Stimulated activated naive CD8-positive, alpha-beta T cell treated with anti-CD3 and anti-CD28 coated beads, Interleukin-15, amount 100 ng/mL, for 72 hours (primary cell): Measurements from ENCODE around the gene MYL3.

ENCODE experiments used
- ATAC-seq: fragments of 150-1000 bp; cut with Tn5 transposase; 2 replicates; pipeline ENCODE4 v1.10.0; 2021; ENCODE audit warnings: mild to moderate bottlenecking, moderate library complexity
- DNase-seq, 2 donors: peaks; one replicate each; pipeline ENCODE4 v3.0.0; 2021 to 2022
- H3K27ac Mint-ChIP-seq, 2 donors: one replicate each; pipeline ENCODE4 v1.8.0; 2022; ENCODE audit warnings: mild to moderate bottlenecking in 2 of 2, mixed read lengths in 2 of 2, moderate library complexity in 2 of 2
- H3K27me3 Mint-ChIP-seq: one replicate; pipeline ENCODE4 v1.8.0; 2022; ENCODE audit warnings: mixed read lengths
- H3K4me1 Mint-ChIP-seq: one replicate; pipeline ENCODE4 v1.8.0; 2022; ENCODE audit warnings: mild to moderate bottlenecking, mixed read lengths
- H3K4me3 Mint-ChIP-seq, 2 donors: one replicate each; pipeline ENCODE4 v1.8.0; 2022; ENCODE audit warnings: mild to moderate bottlenecking in 2 of 2, mixed read lengths in 2 of 2, moderate library complexity in 1 of 2
- H3K9me3 Mint-ChIP-seq, 2 donors: one replicate each; pipeline ENCODE4 v1.8.0; 2022; ENCODE audit warnings: mixed read lengths in 2 of 2

The MYL3 gene

GRCh38 chr3:46845397-46845859, 17.8 kb downstream of the MYL3 start:
- Mint-ChIP-seq H3K27me3 (no peaks in the 10 kb centered on the region), H3K9me3 (peaks cover 6 to 22% of the 10 kb centered on the region in 2 donors), H3K4me3 (peak overlapping the region; percentile 77 to 88), H3K4me1 (peaks cover 17% of the 10 kb centered on the region), H3K27ac (peak overlapping the region; percentile 94 to 98)
- ATAC-seq: peak; percentile 5
- DNase-seq: no peak

GRCh38 chr3:46844881-46845312, 18.3 kb downstream of the MYL3 start:
- no peak for DNase-seq
- ATAC-seq: no peak
- Mint-ChIP-seq H3K9me3 (peaks cover 9 to 27% of the 10 kb centered on the region in 2 donors), H3K27me3 (no peaks in the 10 kb centered on the region), H3K27ac (peak overlapping the region; percentile 94 to 98), H3K4me3 (peak overlapping the region; percentile 77 to 88), H3K4me1 (peaks cover 17% of the 10 kb centered on the region)

- Mint-ChIP-seq H3K9me3 (peaks cover 10 to 28% of the 10 kb centered on the region in 2 donors), H3K4me1 (peaks cover 17% of the 10 kb centered on the region), H3K4me3 (no peak overlapping the region), H3K27me3 (no peaks in the 10 kb centered on the region), H3K27ac (no peak overlapping the region)
- ATAC-seq: no peak
- DNase-seq: no peak
Measured at GRCh38 chr3:46844397-46844796, 18.8 kb downstream of the MYL3 start.

- DNase-seq: no peak
- Mint-ChIP-seq H3K4me1 (peaks cover 17% of the 10 kb centered on the region), H3K27ac (no peak overlapping the region), H3K9me3 (peaks cover 17 to 37% of the 10 kb centered on the region in 2 donors), H3K27me3 (no peaks in the 10 kb centered on the region), H3K4me3 (no peak overlapping the region)
- no peak for ATAC-seq
Measured at GRCh38 chr3:46843508-46843907, 19.7 kb downstream of the MYL3 start.

GRCh38 chr3:46840491-46840890, 22.8 kb downstream of the MYL3 start:
- H3K9me3 Mint-ChIP-seq: peaks cover 28 to 54% of the 10 kb centered on the region in 2 donors

GRCh38 chr3:46838301-46838700, 24.9 kb downstream of the MYL3 start:
- peaks cover 28 to 54% of the 10 kb centered on the region in 2 donors for H3K9me3 Mint-ChIP-seq
- no peak overlapping the region for H3K27ac Mint-ChIP-seq
- H3K4me1 Mint-ChIP-seq: no peaks in the 10 kb centered on the region
- no peak for DNase-seq
- no peak overlapping the region for H3K4me3 Mint-ChIP-seq
- ATAC-seq: no peak
- no peaks in the 10 kb centered on the region for H3K27me3 Mint-ChIP-seq

More at GRCh38 chr3:46840491-46840890, 22.8 kb downstream of the MYL3 start:
- H3K27me3 Mint-ChIP-seq: no peaks in the 10 kb centered on the region
- no peak overlapping the region for H3K4me3 Mint-ChIP-seq
- peaks cover 7% of the 10 kb centered on the region for H3K4me1 Mint-ChIP-seq
- H3K27ac Mint-ChIP-seq: no peak overlapping the region
- ATAC-seq (no peak), DNase-seq (no peak)

GRCh38 chr3:46835491-46835890, 27.8 kb downstream of the MYL3 start:
- DNase-seq (no peak), ATAC-seq (no peak)
- Mint-ChIP-seq H3K9me3 (peaks cover 22 to 40% of the 10 kb centered on the region in 2 donors), H3K27ac (no peak overlapping the region), H3K27me3 (peaks cover 8% of the 10 kb centered on the region), H3K4me1 (no peaks in the 10 kb centered on the region), H3K4me3 (no peak overlapping the region)

- Mint-ChIP-seq H3K27ac (no peak overlapping the region), H3K27me3 (peaks cover 8% of the 10 kb centered on the region), H3K9me3 (peaks cover 18 to 35% of the 10 kb centered on the region in 2 donors), H3K4me1 (peaks cover 2% of the 10 kb centered on the region), H3K4me3 (no peak overlapping the region)
- ATAC-seq (no peak), DNase-seq (no peak)
Measured at GRCh38 chr3:46835054-46835453, 28.2 kb downstream of the MYL3 start.

- Mint-ChIP-seq H3K9me3 (peaks cover 12 to 26% of the 10 kb centered on the region in 2 donors), H3K27ac (peak overlapping the region in 1 of 2 donors; percentile 65), H3K4me3 (no peak overlapping the region), H3K27me3 (peaks cover 8% of the 10 kb centered on the region), H3K4me1 (peaks cover 13% of the 10 kb centered on the region)
- DNase-seq (no peak), ATAC-seq (no peak)
Measured at GRCh38 chr3:46833346-46834300, 29.6 kb downstream of the MYL3 start.

- H3K27me3 Mint-ChIP-seq: peaks cover 8% of the 10 kb centered on the region
- peaks cover 18% of the 10 kb centered on the region for H3K4me1 Mint-ChIP-seq
- no peak overlapping the region for H3K27ac Mint-ChIP-seq
- ATAC-seq (no peak), DNase-seq (no peak)
- H3K9me3 Mint-ChIP-seq: peaks cover 0 to 8% of the 10 kb centered on the region in 2 donors
- no peak overlapping the region for H3K4me3 Mint-ChIP-seq
Measured at GRCh38 chr3:46831841-46832240, 31.4 kb downstream of the MYL3 start.

- H3K4me3 Mint-ChIP-seq: no peak overlapping the region
- H3K9me3 Mint-ChIP-seq: peaks cover 0 to 8% of the 10 kb centered on the region in 2 donors
- H3K27ac Mint-ChIP-seq: no peak overlapping the region
- no peak for ATAC-seq
- peaks cover 18% of the 10 kb centered on the region for H3K4me1 Mint-ChIP-seq
- no peak for DNase-seq
- H3K27me3 Mint-ChIP-seq: peaks cover 13% of the 10 kb centered on the region
Measured at GRCh38 chr3:46831316-46831715, 31.9 kb downstream of the MYL3 start.

- Mint-ChIP-seq H3K27ac (no peak overlapping the region), H3K9me3 (peaks cover 0 to 8% of the 10 kb centered on the region in 2 donors), H3K4me1 (peaks cover 18% of the 10 kb centered on the region), H3K4me3 (no peak overlapping the region), H3K27me3 (peaks cover 14% of the 10 kb centered on the region)
- ATAC-seq: no peak
- no peak for DNase-seq
Measured at GRCh38 chr3:46830801-46831200, 32.4 kb downstream of the MYL3 start.

- H3K27ac Mint-ChIP-seq: peak overlapping the region in 1 of 2 donors; percentile 45
- peaks cover 19% of the 10 kb centered on the region for H3K27me3 Mint-ChIP-seq
- peaks cover 0 to 8% of the 10 kb centered on the region in 2 donors for H3K9me3 Mint-ChIP-seq
- peaks cover 18% of the 10 kb centered on the region for H3K4me1 Mint-ChIP-seq
- ATAC-seq (peak; percentile 99), DNase-seq (peak; percentile 59 to 61)
- no peak overlapping the region for H3K4me3 Mint-ChIP-seq
Measured at GRCh38 chr3:46829699-46830208, 33.5 kb downstream of the MYL3 start.

- H3K4me3 Mint-ChIP-seq: no peak overlapping the region
- H3K27me3 Mint-ChIP-seq: peaks cover 19% of the 10 kb centered on the region
- no peak overlapping the region for H3K27ac Mint-ChIP-seq
- H3K9me3 Mint-ChIP-seq: peaks cover 27 to 33% of the 10 kb centered on the region in 2 donors
- peaks cover 18% of the 10 kb centered on the region for H3K4me1 Mint-ChIP-seq
- DNase-seq: no peak
- ATAC-seq: no peak
Measured at GRCh38 chr3:46825450-46825849, 37.8 kb downstream of the MYL3 start.

GRCh38 chr3:46824211-46824970, 38.9 kb downstream of the MYL3 start:
- peaks cover 8% of the 10 kb centered on the region for H3K4me1 Mint-ChIP-seq
- no peak overlapping the region for H3K27ac Mint-ChIP-seq
- peaks cover 19% of the 10 kb centered on the region for H3K27me3 Mint-ChIP-seq

More at GRCh38 chr3:46824211-46824970, 38.9 kb downstream of the MYL3 start:
- DNase-seq: no peak
- no peak for ATAC-seq
- Mint-ChIP-seq H3K4me3 (no peak overlapping the region), H3K9me3 (peaks cover 32 to 39% of the 10 kb centered on the region in 2 donors)
